HepG2 (cell line): ENCODE data around the gene ABI3BP.

Experiments
- EZH2 ChIP-seq: conservative IDR thresholded peaks from 2 replicates; pipeline ENCODE4 v1.6.1; 2012; ENCODE audit warnings: mild to moderate bottlenecking, low read depth, low read length, moderate library complexity
- JUNB ChIP-seq: sonication (generic); formaldehyde crosslinking; IDR thresholded peaks from 2 replicates; pipeline ENCODE4 v1.8.0; 2022; ENCODE audit warnings: missing genetic modification reagents, mild to moderate bottlenecking, borderline replicate concordance
- MAFF ChIP-seq: IDR thresholded peaks from 2 replicates; pipeline ENCODE4 v1.6.1; 2011; ENCODE audit warnings: low read depth, low read length, improper control_type of control experiment
- MTA3 ChIP-seq: sonication (generic); formaldehyde crosslinking; IDR thresholded peaks from 2 replicates; pipeline ENCODE4 v1.4.0; 2020; ENCODE audit warnings: missing genetic modification reagents
- RELA ChIP-seq: sonication (generic); formaldehyde crosslinking; IDR thresholded peaks from 2 replicates; pipeline ENCODE4 v1.4.0; 2020; ENCODE audit warnings: missing genetic modification reagents
- SOX5 ChIP-seq: IDR thresholded peaks from 2 replicates; pipeline ENCODE4 v1.6.1; 2016; ENCODE audit warnings: borderline replicate concordance
- ZBTB1 ChIP-seq: sonication (generic); formaldehyde crosslinking; IDR thresholded peaks from 2 replicates; pipeline ENCODE4 v1.4.0; 2020; ENCODE audit warnings: missing genetic modification reagents, borderline replicate concordance
- ZKSCAN5 ChIP-seq: sonication (generic); formaldehyde crosslinking; IDR thresholded peaks from 2 replicates; pipeline ENCODE4 v1.5.1; 2020; ENCODE audit warnings: mild to moderate bottlenecking, missing genetic modification reagents

- no peak for TF ChIP-seq JUNB (CRISPR knock-in tag)
- TF ChIP-seq ZBTB1 (CRISPR knock-in tag): no peak
- TF ChIP-seq SOX5: no peak
- no peak for TF ChIP-seq RELA (CRISPR knock-in tag)
- TF ChIP-seq EZH2: no peak
- TF ChIP-seq ZKSCAN5 (CRISPR knock-in tag): no peak
- TF ChIP-seq MAFF: no peak
- TF ChIP-seq MTA3 (CRISPR knock-in tag): no peak
Observed at GRCh38 chr3:100760377-100760776, 232.8 kb downstream of the ABI3BP start.
